Activated naive CD8-positive, alpha-beta T cell treated with anti-CD3 and anti-CD28 coated beads, Interleukin-2, amount 50 U/mL, for 24 hours (primary cell): ENCODE data around the gene SLC6A14.

ENCODE experiments used
- ATAC-seq: fragments of 150-1000 bp; cut with Tn5 transposase; one replicate; pipeline ENCODE4 v1.10.0; 2021
- DNase-seq: peaks from one replicate; pipeline ENCODE4 v3.0.0; 2021
- H3K27ac Mint-ChIP-seq: one replicate; pipeline ENCODE4 v1.8.0; 2021; ENCODE audit warnings: mild to moderate bottlenecking, mixed read lengths
- H3K27me3 Mint-ChIP-seq: one replicate; pipeline ENCODE4 v1.8.0; 2021; ENCODE audit warnings: mixed read lengths
- H3K36me3 Mint-ChIP-seq: one replicate; pipeline ENCODE4 v1.8.0; 2021; ENCODE audit warnings: low read depth, mixed read lengths
- H3K4me1 Mint-ChIP-seq: one replicate; pipeline ENCODE4 v1.8.0; 2021; ENCODE audit warnings: mixed read lengths
- H3K4me3 Mint-ChIP-seq: one replicate; pipeline ENCODE4 v1.8.0; 2021; ENCODE audit warnings: mild to moderate bottlenecking, moderate library complexity, mixed read lengths
- H3K9me3 Mint-ChIP-seq: one replicate; pipeline ENCODE4 v1.8.0; 2021; ENCODE audit warnings: mixed read lengths

SLC6A14 gene

GRCh38 chrX:116436358-116436816 lies at the start of gene SLC6A14:
TSS of gene SLC6A14 (plus strand) at chrX:116436606. CDS start at chrX:116436710, 104 bp downstream.
- Mint-ChIP-seq H3K4me1 (no peaks in the 10 kb centered on the region), H3K27ac (no peak within 1 kb of the TSS), H3K9me3 (no peaks in the 10 kb centered on the region), H3K36me3 (no peaks in the 10 kb centered on the region), H3K27me3 (no peaks in the 10 kb centered on the region), H3K4me3 (no peak within 1 kb of the TSS)
- DNase-seq, result no peak
- no peak for ATAC-seq

- H3K9me3 Mint-ChIP-seq, result no peaks in the 10 kb centered on the region
- H3K36me3 Mint-ChIP-seq, result no peaks in the 10 kb centered on the region
- no peak overlapping the region for H3K4me3 Mint-ChIP-seq
- no peak overlapping the region for H3K27ac Mint-ChIP-seq
- H3K4me1 Mint-ChIP-seq, result no peaks in the 10 kb centered on the region
- no peak for DNase-seq
- ATAC-seq, result no peak
- no peaks in the 10 kb centered on the region for H3K27me3 Mint-ChIP-seq
These were observed 40.7 kb upstream of the SLC6A14 start for GRCh38 chrX:116395752-116396151.

- H3K4me1 Mint-ChIP-seq, result no peaks in the 10 kb centered on the region
- no peak overlapping the region for H3K27ac Mint-ChIP-seq
- no peak overlapping the region for H3K4me3 Mint-ChIP-seq
- ATAC-seq, result no peak
- no peak for DNase-seq
- H3K36me3 Mint-ChIP-seq, result no peaks in the 10 kb centered on the region
- no peaks in the 10 kb centered on the region for H3K9me3 Mint-ChIP-seq
- no peaks in the 10 kb centered on the region for H3K27me3 Mint-ChIP-seq
These were observed 36.7 kb upstream of the SLC6A14 start for GRCh38 chrX:116399681-116400080.

- no peak overlapping the region for H3K27ac Mint-ChIP-seq
- no peaks in the 10 kb centered on the region for H3K4me1 Mint-ChIP-seq
- H3K27me3 Mint-ChIP-seq, result no peaks in the 10 kb centered on the region
- ATAC-seq (no peak), DNase-seq (no peak)
- H3K4me3 Mint-ChIP-seq, result no peak overlapping the region
- no peaks in the 10 kb centered on the region for H3K9me3 Mint-ChIP-seq
- H3K36me3 Mint-ChIP-seq, result no peaks in the 10 kb centered on the region
These were observed 27.2 kb upstream of the SLC6A14 start for GRCh38 chrX:116409219-116409618.

- Mint-ChIP-seq H3K4me3 (no peak overlapping the region), H3K9me3 (no peaks in the 10 kb centered on the region), H3K27ac (no peak overlapping the region), H3K4me1 (no peaks in the 10 kb centered on the region), H3K36me3 (no peaks in the 10 kb centered on the region), H3K27me3 (no peaks in the 10 kb centered on the region)
- no peak for ATAC-seq
- DNase-seq, result no peak
These were observed 23.1 kb upstream of the SLC6A14 start for GRCh38 chrX:116413273-116413672.

GRCh38 chrX:116417214-116417613 lies 19.2 kb upstream of the SLC6A14 start:
- no peak overlapping the region for H3K4me3 Mint-ChIP-seq
- no peak overlapping the region for H3K27ac Mint-ChIP-seq
- H3K4me1 Mint-ChIP-seq, result no peaks in the 10 kb centered on the region
- no peak for ATAC-seq
- H3K27me3 Mint-ChIP-seq, result no peaks in the 10 kb centered on the region
- DNase-seq, result no peak
- H3K36me3 Mint-ChIP-seq, result no peaks in the 10 kb centered on the region
- no peaks in the 10 kb centered on the region for H3K9me3 Mint-ChIP-seq

- Mint-ChIP-seq H3K9me3 (no peaks in the 10 kb centered on the region), H3K4me1 (no peaks in the 10 kb centered on the region), H3K27me3 (no peaks in the 10 kb centered on the region), H3K4me3 (no peak overlapping the region), H3K27ac (no peak overlapping the region), H3K36me3 (no peaks in the 10 kb centered on the region)
- no peak for DNase-seq
- ATAC-seq, result no peak
These were observed 18.4 kb upstream of the SLC6A14 start for GRCh38 chrX:116417968-116418367.

- Mint-ChIP-seq H3K27ac (no peak overlapping the region), H3K9me3 (no peaks in the 10 kb centered on the region), H3K36me3 (no peaks in the 10 kb centered on the region), H3K4me1 (no peaks in the 10 kb centered on the region), H3K4me3 (no peak overlapping the region), H3K27me3 (no peaks in the 10 kb centered on the region)
- no peak for DNase-seq
- no peak for ATAC-seq
These were observed 8.4 kb upstream of the SLC6A14 start for GRCh38 chrX:116427978-116428377.

GRCh38 chrX:116435597-116435996 lies 809 bp upstream of the SLC6A14 start:
- Mint-ChIP-seq H3K27me3 (no peaks in the 10 kb centered on the region), H3K4me3 (no peak overlapping the region), H3K36me3 (no peaks in the 10 kb centered on the region), H3K27ac (no peak overlapping the region), H3K9me3 (no peaks in the 10 kb centered on the region), H3K4me1 (no peaks in the 10 kb centered on the region)
- DNase-seq, result no peak
- ATAC-seq, result no peak

- ATAC-seq, result no peak
- no peaks in the 10 kb centered on the region for H3K9me3 Mint-ChIP-seq
- H3K27me3 Mint-ChIP-seq, result no peaks in the 10 kb centered on the region
- no peak for DNase-seq
- no peaks in the 10 kb centered on the region for H3K4me1 Mint-ChIP-seq
- no peak overlapping the region for H3K4me3 Mint-ChIP-seq
- no peak overlapping the region for H3K27ac Mint-ChIP-seq
- H3K36me3 Mint-ChIP-seq, result no peaks in the 10 kb centered on the region
These were observed 12.8 kb downstream of the SLC6A14 start for GRCh38 chrX:116449156-116449555.

GRCh38 chrX:116462822-116463221 lies 26.4 kb downstream of the SLC6A14 start, which contains the start of gene CT83:
TSS of gene CT83 (minus strand) at chrX:116462976. CDS start at chrX:116462856, 120 bp downstream.
- Mint-ChIP-seq H3K4me3 (no peak within 1 kb of the TSS), H3K27me3 (no peaks in the 10 kb centered on the region), H3K36me3 (no peaks in the 10 kb centered on the region), H3K9me3 (no peaks in the 10 kb centered on the region), H3K4me1 (no peaks in the 10 kb centered on the region), H3K27ac (no peak within 1 kb of the TSS)
- no peak for DNase-seq
- no peak for ATAC-seq

GRCh38 chrX:116480059-116480458 lies 43.7 kb downstream of the SLC6A14 start:
- DNase-seq (no peak), ATAC-seq (no peak)
- Mint-ChIP-seq H3K36me3 (no peaks in the 10 kb centered on the region), H3K27ac (no peak overlapping the region), H3K4me1 (no peaks in the 10 kb centered on the region), H3K27me3 (no peaks in the 10 kb centered on the region), H3K9me3 (peaks cover 4% of the 10 kb centered on the region), H3K4me3 (no peak overlapping the region)

- Mint-ChIP-seq H3K36me3 (no peaks in the 10 kb centered on the region), H3K4me3 (no peak overlapping the region), H3K4me1 (no peaks in the 10 kb centered on the region), H3K27me3 (no peaks in the 10 kb centered on the region), H3K9me3 (no peaks in the 10 kb centered on the region), H3K27ac (no peak overlapping the region)
- ATAC-seq, result no peak
- no peak for DNase-seq
These were observed 53.7 kb downstream of the SLC6A14 start for GRCh38 chrX:116490104-116490503.

GRCh38 chrX:116493271-116493670 lies 56.9 kb downstream of the SLC6A14 start:
- Mint-ChIP-seq H3K36me3 (no peaks in the 10 kb centered on the region), H3K27ac (no peak overlapping the region), H3K4me1 (no peaks in the 10 kb centered on the region), H3K4me3 (no peak overlapping the region), H3K9me3 (no peaks in the 10 kb centered on the region), H3K27me3 (no peaks in the 10 kb centered on the region)
- no peak for ATAC-seq
- no peak for DNase-seq

- no peak overlapping the region for H3K4me3 Mint-ChIP-seq
- H3K27ac Mint-ChIP-seq, result no peak overlapping the region
- H3K27me3 Mint-ChIP-seq, result no peaks in the 10 kb centered on the region
- H3K4me1 Mint-ChIP-seq, result no peaks in the 10 kb centered on the region
- DNase-seq (no peak), ATAC-seq (no peak)
- H3K9me3 Mint-ChIP-seq, result no peaks in the 10 kb centered on the region
- no peaks in the 10 kb centered on the region for H3K36me3 Mint-ChIP-seq
These were observed 63.4 kb downstream of the SLC6A14 start for GRCh38 chrX:116499780-116500179.
